Epithelial cell of esophagus (primary cell): Measurements from ENCODE around the gene CCDC33.
A peak's percentile ranks its signal among the peaks of the same experiment; 100 is the strongest.

ENCODE experiments used
- DNase-seq: peaks from one replicate; pipeline ENCODE4 v3.0.0; 2010; ENCODE audit warnings: low read depth
- H3K4me3 ChIP-seq: 2 replicates; pipeline ENCODE4 v1.5.1; 2011; ENCODE audit warnings: mild to moderate bottlenecking, low read length, control low read depth
- CTCF ChIP-seq: IDR thresholded peaks from 2 replicates; pipeline ENCODE4 v1.5.1; 2011; ENCODE audit warnings: low read depth, mild to moderate bottlenecking, low read length, control low read depth, inconsistent platforms; ENCODE audit not compliant: insufficient read depth; ENCODE audit errors: missing control alignments

CCDC33 gene

GRCh38 chr15:74263466-74263865, 27.3 kb downstream of the CCDC33 start:
- no peak overlapping the region for H3K4me3 ChIP-seq
- peak; percentile 30 for DNase-seq
- no peak for TF ChIP-seq CTCF

GRCh38 chr15:74264081-74264501, 28.0 kb downstream of the CCDC33 start:
- H3K4me3 ChIP-seq: no peak overlapping the region
- no peak for TF ChIP-seq CTCF
- DNase-seq: no peak

- DNase-seq: peak; percentile 48
- no peak for TF ChIP-seq CTCF
- H3K4me3 ChIP-seq: no peak overlapping the region
Observed at GRCh38 chr15:74265046-74265639, 29.0 kb downstream of the CCDC33 start.

GRCh38 chr15:74268020-74268419, 31.9 kb downstream of the CCDC33 start:
- TF ChIP-seq CTCF: no peak
- no peak for DNase-seq
- H3K4me3 ChIP-seq: no peak overlapping the region

- TF ChIP-seq CTCF: no peak
- no peak overlapping the region for H3K4me3 ChIP-seq
- no peak for DNase-seq
Observed at GRCh38 chr15:74269362-74270035, 33.4 kb downstream of the CCDC33 start.

- no peak for DNase-seq
- H3K4me3 ChIP-seq: no peak overlapping the region
- no peak for TF ChIP-seq CTCF
Observed at GRCh38 chr15:74270155-74270554, 34.0 kb downstream of the CCDC33 start.
